ENCODE data around the gene CHI3L1.
"Not testable (repeated sequence)": the region's sequence is repeated elsewhere in the genome, so short reads cannot be mapped to it uniquely, and the experiment has no call there.

Gene CHI3L1

DNA sequence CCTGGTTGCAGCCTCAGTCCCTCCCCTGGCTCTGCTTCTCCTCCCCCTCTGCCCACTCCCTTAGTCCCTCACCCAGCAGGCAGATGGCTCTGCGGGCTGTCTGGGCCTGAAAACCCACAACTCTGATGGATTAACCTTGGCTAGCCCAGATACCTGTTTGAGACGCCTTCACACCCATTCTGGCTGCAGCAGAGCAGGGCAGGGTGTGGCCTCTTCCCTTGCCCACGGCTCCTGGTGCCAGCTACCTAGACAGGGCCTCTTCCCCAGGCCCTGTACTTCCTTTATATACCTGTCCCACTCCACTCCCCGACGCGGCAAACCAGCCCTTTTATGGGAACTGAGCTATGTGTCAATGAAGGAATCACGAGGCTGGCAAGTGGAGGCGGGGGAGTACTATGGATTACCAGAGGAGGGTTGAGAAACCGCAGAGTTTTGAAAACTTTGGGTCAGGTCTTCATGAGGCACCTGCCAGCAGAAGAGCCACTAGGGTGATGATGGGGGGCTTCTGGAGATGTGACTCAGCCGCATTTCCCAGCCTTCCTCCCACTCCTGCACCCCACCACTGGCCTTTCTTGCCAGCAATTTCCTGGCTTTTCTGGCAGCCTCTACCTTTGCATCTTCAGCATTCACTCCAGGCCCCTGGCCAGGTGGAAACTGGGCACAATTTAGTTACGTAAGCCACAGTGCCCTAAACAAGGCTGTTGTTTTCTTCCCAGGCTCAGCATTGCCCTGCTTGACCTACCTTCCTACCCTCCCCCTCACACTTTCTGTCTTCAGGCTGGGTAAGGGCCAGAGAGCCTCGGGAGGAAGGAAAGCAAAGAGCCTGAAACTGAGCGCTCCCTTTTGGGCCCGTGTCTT is at the start of gene CHI3L1:
TSS of gene CHI3L1 (minus strand) at position 259 of the 858 bp plus-strand sequence. CDS start at position 178, 81 bp downstream.
- Histone ChIP-seq H3K9ac (ENCODE audit: low read depth, low read length) (no peak within 1 kb of the TSS; the same call in 1 of the 2 replicates), H3K4me1 (ENCODE audit: insufficient read depth, low read length) (peaks cover 23% of the 10 kb centered on the region), H3K9me3 (ENCODE audit: control insufficient read depth, insufficient read depth, low read length) (no peaks in the 10 kb centered on the region), H3K36me3 (ENCODE audit: insufficient read depth, low read length) (no peaks in the 10 kb centered on the region)

DNA sequence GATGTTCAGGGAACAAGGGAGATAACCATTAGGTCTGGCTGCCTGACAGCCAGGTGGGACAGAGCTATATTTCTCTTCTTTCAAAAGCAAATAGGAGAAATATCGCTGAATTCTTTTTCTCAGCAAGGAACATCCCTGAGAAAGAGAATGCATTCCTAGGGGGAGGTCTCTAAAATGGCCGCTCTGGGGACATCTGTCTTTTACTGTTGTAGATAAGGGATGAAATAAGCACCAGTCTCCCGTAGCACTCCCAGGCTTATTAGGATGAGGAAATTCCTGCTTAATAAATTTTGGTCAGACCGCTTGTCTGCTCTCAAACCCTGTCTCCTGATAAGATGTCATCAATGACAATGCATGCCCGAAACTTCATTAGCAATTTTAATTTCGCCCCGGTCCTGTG is 48.4 kb upstream of the CHI3L1 start:
- not testable (repeated sequence) for H3K9ac ChIP-seq (ENCODE audit: low read depth, low read length); H3K4me1 ChIP-seq (ENCODE audit: insufficient read depth, low read length); H3K36me3 ChIP-seq (ENCODE audit: insufficient read depth, low read length)
- peaks cover 13% of the 10 kb centered on the region for H3K9me3 ChIP-seq (ENCODE audit: control insufficient read depth, insufficient read depth, low read length)

DNA sequence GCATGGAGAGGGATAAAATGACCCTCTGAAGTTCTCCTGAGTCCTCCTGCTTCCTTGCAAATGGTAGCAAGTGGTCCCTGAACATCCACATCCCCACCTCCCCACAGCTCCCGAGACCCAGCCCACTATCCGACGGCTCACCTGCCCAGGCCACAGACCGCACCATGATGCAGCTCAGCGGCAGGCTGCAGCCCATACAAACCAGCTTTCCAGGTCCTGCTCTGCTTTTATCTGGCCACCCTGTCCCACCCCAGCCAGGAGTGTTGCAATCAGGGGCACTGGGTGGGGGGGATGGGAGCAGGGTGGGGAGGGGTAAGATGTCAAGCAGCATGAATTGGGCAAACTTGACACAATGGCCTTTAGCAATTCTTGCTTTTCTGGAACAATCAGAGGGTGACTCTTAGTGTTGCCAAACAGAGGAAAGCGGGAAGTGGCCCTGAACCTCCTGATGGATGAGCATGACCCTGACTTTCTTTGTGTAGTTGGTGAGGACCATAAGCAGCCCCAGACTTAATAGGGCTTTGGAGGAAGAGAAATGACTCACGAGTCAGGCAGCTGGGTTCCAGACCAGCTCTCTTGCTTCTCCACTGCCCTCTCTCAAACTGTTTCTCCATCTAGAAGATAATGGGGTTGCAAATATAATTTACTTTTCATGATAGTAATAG is 43.1 kb upstream of the CHI3L1 start, which contains the start of gene CHIT1:
TSS of gene CHIT1 (minus strand) at position 203 of the 665 bp plus-strand sequence. CDS start at position 166, 37 bp downstream.
- H3K9ac ChIP-seq (ENCODE audit: low read depth, low read length): no peak within 1 kb of the TSS
- no peaks in the 10 kb centered on the region for H3K4me1 ChIP-seq (ENCODE audit: insufficient read depth, low read length)
- H3K36me3 ChIP-seq (ENCODE audit: insufficient read depth, low read length): no peaks in the 10 kb centered on the region
- H3K9me3 ChIP-seq (ENCODE audit: control insufficient read depth, insufficient read depth, low read length): peaks cover 6% of the 10 kb centered on the region

DNA sequence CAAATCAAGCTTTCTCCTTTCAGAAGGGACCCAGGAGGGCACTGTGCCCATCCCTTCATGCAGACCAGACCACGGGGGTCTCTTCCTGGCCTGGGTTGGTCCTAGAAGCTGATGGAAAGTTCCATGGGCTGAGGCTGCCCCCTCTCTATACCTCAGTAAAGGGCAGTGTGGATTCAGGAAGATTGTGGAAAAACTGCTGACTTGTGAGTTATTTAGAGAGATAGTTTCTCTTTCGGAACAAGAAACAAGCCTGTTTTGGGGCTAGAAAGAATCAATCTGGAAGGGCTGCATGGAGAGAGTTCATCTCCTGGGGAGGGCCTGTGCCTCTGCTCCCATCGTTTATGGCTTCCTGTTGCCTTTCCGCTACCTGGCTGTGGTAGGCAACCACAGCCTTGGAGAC is 42.2 kb upstream of the CHI3L1 start:
- no peak overlapping the region for H3K9ac ChIP-seq (ENCODE audit: low read depth, low read length)
- H3K36me3 ChIP-seq (ENCODE audit: insufficient read depth, low read length): no peaks in the 10 kb centered on the region
- H3K9me3 ChIP-seq (ENCODE audit: control insufficient read depth, insufficient read depth, low read length): peaks cover 6% of the 10 kb centered on the region
- H3K4me1 ChIP-seq (ENCODE audit: insufficient read depth, low read length): no peaks in the 10 kb centered on the region

DNA sequence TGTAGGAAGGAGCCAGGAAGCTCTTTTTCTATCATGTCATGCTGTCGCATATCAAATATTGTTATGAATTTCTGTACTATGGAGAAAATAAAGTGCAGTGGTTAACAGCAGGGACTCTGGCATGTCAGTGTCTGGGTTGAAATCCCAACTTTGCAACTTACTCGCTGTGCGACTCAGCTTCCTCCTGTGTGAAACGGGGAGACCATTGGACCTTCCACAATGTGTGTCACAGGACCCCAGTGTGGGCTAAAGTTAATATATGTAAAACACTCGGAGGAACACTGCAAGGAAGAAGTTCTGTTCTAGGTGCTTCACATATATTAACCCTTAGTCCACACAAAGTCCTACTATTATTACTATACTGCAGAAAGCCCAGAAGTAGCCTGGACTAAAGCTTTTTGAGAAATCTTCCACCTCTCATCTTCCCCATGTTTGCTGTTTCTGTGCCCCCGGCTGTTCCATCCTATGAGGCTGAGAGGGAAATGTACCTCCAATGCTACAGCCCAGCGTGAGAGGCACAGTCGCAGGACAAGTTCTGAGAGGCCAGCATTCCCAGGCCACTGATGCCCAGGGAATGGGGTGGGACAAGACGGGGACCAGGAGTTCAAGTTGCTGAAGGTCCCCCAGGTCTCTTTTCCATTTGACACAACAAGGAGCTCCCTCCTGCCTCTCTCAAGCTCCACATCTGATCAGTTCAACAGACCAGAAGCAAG is 41.0 kb upstream of the CHI3L1 start:
- no peaks in the 10 kb centered on the region for H3K36me3 ChIP-seq (ENCODE audit: insufficient read depth, low read length)
- H3K9ac ChIP-seq (ENCODE audit: low read depth, low read length): no peak overlapping the region
- H3K4me1 ChIP-seq (ENCODE audit: insufficient read depth, low read length): no peaks in the 10 kb centered on the region
- peaks cover 1% of the 10 kb centered on the region; the same call in 1 of the 2 replicates for H3K9me3 ChIP-seq (ENCODE audit: control insufficient read depth, insufficient read depth, low read length)

DNA sequence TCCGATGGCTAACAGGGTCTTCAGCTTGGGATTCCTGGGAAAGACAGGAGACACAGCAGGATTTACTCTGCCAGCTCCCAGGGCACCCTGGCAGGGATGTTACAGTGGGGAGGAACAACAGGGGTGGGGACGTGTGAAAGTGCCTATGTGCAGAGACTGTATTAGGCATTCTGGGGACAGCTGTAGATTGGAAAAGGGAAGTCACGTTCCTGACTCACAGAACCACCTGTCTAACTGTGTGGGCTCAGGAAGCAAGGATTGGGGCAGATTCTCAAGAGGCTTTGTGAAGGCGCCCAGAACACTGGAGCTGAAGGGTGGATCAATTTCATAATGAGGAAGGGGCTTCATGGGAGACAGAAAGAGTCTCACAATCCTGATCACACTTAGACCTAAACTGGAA is 38.6 kb upstream of the CHI3L1 start:
- H3K36me3 ChIP-seq (ENCODE audit: insufficient read depth, low read length): no peaks in the 10 kb centered on the region
- no peaks in the 10 kb centered on the region for H3K4me1 ChIP-seq (ENCODE audit: insufficient read depth, low read length)
- H3K9me3 ChIP-seq (ENCODE audit: control insufficient read depth, insufficient read depth, low read length): no peaks in the 10 kb centered on the region
- no peak overlapping the region for H3K9ac ChIP-seq (ENCODE audit: low read depth, low read length)

DNA sequence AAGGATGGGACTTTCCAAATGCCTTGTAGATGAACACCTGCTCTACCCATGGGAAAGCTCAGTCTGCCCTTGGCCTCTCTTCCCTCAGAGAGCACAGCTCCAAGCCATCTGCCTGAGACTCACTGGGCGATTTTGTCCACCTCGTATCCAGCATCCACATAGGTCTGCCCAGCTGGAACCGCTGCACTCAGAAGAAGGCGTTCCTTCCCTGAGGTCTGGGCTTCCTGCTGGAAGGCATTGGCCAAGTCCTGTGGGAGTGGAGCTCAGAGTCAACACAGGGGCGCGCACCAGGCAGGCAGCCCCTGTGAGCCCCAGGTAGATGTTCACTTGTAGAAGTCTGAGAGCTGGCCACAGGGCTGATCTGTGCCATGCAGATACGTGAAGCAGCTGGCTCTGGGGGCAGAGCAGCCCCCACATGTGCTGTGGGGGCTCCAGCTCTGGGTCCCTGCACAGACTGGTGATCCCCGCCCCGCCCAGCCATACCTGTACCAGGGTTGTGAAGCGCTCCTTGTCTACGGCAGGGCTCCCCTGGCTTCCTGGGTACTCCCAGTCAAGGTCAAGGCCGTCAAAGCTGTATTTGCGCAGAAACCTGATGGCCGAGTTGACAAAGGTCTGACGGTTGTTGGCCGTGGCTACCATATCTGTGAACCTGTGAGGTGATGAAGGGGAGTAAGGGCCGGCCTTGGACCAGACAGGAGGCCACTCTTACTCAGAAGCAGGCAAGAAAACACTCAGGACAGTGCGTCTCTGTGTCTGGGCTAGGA is 36.7 kb upstream of the CHI3L1 start:
- Histone ChIP-seq H3K9ac (ENCODE audit: low read depth, low read length) (no peak overlapping the region), H3K36me3 (ENCODE audit: insufficient read depth, low read length) (no peaks in the 10 kb centered on the region), H3K9me3 (ENCODE audit: control insufficient read depth, insufficient read depth, low read length) (no peaks in the 10 kb centered on the region), H3K4me1 (ENCODE audit: insufficient read depth, low read length) (no peaks in the 10 kb centered on the region)

DNA sequence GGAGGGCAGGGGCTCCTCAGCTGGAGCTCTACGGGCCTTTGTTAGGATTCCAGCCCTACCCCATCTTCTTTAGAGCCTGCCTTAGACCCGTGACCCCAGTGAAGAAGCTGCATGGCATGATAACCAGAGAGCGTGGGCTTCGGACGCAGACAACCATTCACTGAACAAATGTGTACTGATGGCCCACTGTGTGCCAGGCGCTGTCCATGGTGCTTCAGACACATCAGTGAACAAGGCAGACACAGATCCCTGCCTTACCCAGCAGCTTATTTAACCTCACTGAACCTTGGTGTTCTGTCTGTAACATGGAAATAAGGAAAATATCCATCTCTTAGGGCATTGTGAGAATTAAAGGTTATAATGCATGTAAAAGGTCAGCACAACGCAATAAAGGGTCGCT is 33.4 kb upstream of the CHI3L1 start:
- Histone ChIP-seq H3K9me3 (ENCODE audit: control insufficient read depth, insufficient read depth, low read length) (no peaks in the 10 kb centered on the region), H3K36me3 (ENCODE audit: insufficient read depth, low read length) (no peaks in the 10 kb centered on the region), H3K4me1 (ENCODE audit: insufficient read depth, low read length) (no peaks in the 10 kb centered on the region; the same call in 1 of the 2 replicates), H3K9ac (ENCODE audit: low read depth, low read length) (no peak overlapping the region)

DNA sequence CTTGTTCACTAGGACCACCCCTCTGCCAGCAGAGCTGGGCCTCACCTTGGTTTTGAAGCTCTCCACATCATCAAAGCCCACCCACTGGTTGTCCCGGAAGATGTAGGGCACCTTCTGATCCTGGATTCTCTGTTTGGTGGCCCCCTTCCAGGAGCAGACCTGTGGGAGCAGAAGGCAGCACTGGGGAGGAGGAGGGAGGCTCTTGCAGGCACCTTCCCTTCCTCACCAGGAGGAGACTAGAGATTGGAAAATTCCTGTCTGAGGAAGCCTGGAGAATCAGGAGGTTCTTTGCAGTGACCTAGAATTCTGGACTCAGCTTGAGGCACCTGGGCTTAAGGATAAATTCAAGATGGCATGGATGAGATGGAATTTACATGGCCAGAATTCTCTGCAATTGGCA is 32.7 kb upstream of the CHI3L1 start:
- Histone ChIP-seq H3K9me3 (ENCODE audit: control insufficient read depth, insufficient read depth, low read length) (no peaks in the 10 kb centered on the region), H3K36me3 (ENCODE audit: insufficient read depth, low read length) (no peaks in the 10 kb centered on the region), H3K9ac (ENCODE audit: low read depth, low read length) (no peak overlapping the region), H3K4me1 (ENCODE audit: insufficient read depth, low read length) (no peaks in the 10 kb centered on the region; the same call in 1 of the 2 replicates)

DNA sequence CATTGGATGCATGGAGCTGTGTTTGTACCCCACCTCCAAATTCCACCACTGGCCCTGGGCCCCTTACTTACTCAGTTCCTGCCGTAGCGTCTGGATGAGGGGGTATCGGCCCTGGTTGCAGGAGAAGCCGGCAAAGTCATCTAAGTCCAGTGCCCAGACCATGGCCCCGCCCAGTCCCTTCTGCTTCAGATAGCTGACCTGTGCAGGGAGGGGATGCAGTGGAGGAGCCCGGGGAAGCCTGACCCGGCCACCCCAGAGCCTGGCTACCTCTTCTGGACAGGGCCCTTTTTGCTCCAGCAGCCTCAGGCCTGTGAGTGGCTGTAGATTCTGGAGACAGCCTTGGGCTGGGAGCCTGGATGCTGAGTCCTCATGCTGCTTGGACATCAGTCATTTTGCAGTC is 31.2 kb upstream of the CHI3L1 start:
- no peaks in the 10 kb centered on the region for H3K36me3 ChIP-seq (ENCODE audit: insufficient read depth, low read length)
- no peaks in the 10 kb centered on the region; the same call in 1 of the 2 replicates for H3K4me1 ChIP-seq (ENCODE audit: insufficient read depth, low read length)

DNA sequence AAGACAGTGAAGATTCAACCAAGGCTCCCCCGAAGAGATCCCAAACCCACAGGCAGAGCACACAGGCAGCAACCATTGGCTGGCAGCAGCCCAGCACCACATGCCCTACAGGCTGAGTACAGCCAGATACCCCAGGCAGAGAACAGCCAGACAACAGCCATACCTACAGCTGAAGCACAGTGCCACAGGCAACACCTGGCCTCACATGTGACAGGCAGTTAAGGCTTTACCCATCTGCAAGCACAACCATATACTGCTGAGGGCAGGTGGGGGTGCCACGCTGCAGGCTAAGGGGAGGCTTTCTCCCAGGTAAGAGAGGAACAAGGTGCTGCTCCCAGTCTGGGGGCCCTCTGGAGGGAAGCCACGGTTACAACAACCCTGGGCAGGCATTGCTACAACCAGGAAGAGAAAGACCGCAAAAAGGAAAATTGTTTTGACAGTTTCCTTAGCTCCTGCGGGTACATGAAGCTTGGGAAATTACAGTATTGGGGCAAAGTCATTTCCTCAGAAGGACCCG is 30.7 kb upstream of the CHI3L1 start:
- Histone ChIP-seq H3K4me1 (ENCODE audit: insufficient read depth, low read length) (no peaks in the 10 kb centered on the region; the same call in 1 of the 2 replicates), H3K36me3 (ENCODE audit: insufficient read depth, low read length) (no peaks in the 10 kb centered on the region), H3K9ac (ENCODE audit: low read depth, low read length) (no peak overlapping the region), H3K9me3 (ENCODE audit: control insufficient read depth, insufficient read depth, low read length) (no peaks in the 10 kb centered on the region)

More for the DNA sequence above, 31.2 kb upstream of the CHI3L1 start:
- no peak overlapping the region for H3K9ac ChIP-seq (ENCODE audit: low read depth, low read length)
- no peaks in the 10 kb centered on the region for H3K9me3 ChIP-seq (ENCODE audit: control insufficient read depth, insufficient read depth, low read length)

DNA sequence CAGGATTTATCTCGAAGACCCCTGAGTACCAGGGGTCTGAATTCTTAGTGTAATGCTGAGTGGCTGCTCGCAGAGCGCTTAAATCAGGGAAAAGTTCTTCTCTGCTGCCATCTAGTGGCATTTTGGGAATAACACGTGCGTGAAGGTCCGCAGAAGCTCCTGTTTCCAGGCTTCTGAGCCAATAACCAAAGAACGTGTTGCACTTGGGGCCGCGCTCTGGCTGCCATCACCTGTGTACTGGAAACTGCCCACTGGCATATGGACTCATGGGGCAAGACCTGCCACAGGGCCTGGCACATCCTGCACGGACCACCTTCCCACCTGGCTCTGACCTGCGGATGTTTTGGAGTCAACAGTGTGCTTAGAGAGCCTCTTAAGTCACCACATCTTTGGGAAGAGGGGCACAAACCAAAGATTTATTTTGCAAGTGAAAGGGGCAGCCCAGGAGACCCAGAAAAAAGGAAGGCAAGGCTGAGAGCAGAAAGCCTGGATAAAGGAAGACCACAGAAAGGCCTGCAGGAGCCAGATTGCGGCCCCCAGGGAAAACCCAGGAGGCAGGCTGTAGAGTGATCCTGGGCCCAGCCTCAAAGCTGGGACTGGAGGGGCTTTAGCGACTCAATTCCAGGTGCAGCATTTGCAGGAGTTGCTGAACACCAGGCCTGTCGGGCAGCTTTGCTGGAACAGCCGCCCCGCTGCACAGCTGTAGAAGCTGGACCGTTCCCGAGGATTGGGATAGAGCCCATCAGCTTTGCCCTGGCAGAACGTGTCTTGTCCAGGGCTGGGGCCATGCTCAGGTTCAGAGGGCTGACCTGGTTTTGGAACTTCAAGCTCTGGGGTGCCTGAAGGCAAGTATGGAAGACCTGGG is 30.0 kb upstream of the CHI3L1 start:
- Histone ChIP-seq H3K36me3 (ENCODE audit: insufficient read depth, low read length) (no peaks in the 10 kb centered on the region), H3K4me1 (ENCODE audit: insufficient read depth, low read length) (no peaks in the 10 kb centered on the region; the same call in 1 of the 2 replicates), H3K9me3 (ENCODE audit: control insufficient read depth, insufficient read depth, low read length) (no peaks in the 10 kb centered on the region), H3K9ac (ENCODE audit: low read depth, low read length) (no peak overlapping the region)

DNA sequence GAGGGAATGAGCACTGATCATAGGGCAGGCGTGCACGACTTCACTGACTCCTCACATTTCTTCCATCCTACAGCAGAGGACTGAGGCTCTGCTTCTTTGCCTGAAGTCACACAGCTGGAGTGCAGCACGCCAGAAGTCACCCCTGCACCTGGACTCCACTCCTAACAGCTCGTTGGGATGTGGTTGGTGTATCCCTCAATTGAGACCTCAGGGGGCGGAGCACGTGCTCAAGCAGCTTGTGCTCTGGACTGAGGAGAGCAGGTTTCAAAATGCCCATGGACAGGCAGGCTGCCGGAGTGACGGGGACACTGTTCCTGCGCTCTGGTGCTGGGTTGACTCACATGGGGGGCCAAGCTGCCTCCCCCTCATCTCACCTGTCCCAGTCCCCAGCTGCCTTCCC is 29.1 kb upstream of the CHI3L1 start:
- H3K36me3 ChIP-seq (ENCODE audit: insufficient read depth, low read length): no peaks in the 10 kb centered on the region
- H3K9ac ChIP-seq (ENCODE audit: low read depth, low read length): no peak overlapping the region
- H3K4me1 ChIP-seq (ENCODE audit: insufficient read depth, low read length): no peaks in the 10 kb centered on the region; the same call in 1 of the 2 replicates

More for the DNA sequence above, 29.1 kb upstream of the CHI3L1 start:
- no peaks in the 10 kb centered on the region for H3K9me3 ChIP-seq (ENCODE audit: control insufficient read depth, insufficient read depth, low read length)

Data from ES-I3 (cell line).